Stimulated activated CD8-positive, alpha-beta memory T cell treated with anti-CD3 and anti-CD28 coated beads, Interleukin-12 subunit alpha, Interleukin-12 subunit beta, amount 100 ng/mL, for 4 hours (primary cell): ENCODE data around the gene COL6A2.
"Not testable (repeated sequence)": the region's sequence is repeated elsewhere in the genome, so short reads cannot be mapped to it uniquely, and the experiment has no call there.

Source experiments
- DNase-seq: peaks from one replicate; pipeline ENCODE4 v3.0.0-alpha.2; 2020; ENCODE audit warnings: low read depth

Gene COL6A2

DNA sequence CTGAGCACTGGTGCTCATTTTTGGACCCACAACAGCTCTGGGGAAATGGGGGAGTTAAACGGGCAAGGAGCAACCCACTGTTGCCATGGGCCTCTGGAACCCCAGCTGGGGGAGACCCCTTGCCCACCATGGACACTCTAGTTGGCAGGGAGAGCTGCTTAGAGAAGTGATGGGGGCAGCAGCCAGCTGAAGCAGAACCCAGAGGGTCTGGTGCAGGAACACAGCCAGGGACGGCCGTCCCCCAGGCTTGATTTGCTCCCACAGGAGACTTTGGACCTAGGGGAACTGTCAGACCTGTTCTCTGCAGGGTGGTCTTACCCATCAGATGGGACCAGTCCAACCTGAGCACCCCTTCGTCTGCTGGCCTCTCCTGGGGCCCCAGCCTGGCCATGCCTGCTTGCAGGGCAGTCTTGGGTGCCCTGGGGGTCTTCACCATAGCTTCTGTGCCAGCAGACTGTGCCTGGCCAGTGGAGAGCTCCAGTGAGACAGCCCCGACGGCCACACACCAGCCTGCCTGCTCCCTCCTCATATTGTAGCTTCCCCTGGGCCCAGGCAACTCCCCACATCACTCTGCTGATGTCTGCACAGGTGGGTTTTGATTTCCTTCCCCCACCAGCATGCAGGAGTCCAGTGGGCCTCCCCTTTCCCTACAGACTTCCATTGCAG is 75.1 kb downstream of the COL6A2 start:
- DNase-seq: no peak

DNA sequence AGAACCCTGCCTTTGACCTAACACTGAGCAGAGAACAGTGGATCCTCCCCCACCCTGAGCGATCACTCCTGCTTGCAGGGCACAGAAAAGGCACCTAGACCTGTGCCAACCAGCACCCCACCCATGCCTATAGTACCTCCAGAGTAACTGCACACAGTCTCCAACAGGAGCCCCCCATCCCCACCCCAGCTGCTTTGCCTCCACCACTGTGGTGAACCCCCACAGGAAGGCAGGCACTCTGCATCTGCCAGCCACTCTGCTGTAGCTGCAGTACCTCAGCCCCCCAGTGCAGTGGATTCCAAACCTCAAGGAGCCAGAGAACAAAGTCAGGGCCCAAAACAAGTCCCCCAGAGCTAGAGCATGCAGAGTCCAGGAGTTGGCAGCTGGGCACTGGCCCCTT is 75.7 kb downstream of the COL6A2 start:
- DNase-seq: no peak

DNA sequence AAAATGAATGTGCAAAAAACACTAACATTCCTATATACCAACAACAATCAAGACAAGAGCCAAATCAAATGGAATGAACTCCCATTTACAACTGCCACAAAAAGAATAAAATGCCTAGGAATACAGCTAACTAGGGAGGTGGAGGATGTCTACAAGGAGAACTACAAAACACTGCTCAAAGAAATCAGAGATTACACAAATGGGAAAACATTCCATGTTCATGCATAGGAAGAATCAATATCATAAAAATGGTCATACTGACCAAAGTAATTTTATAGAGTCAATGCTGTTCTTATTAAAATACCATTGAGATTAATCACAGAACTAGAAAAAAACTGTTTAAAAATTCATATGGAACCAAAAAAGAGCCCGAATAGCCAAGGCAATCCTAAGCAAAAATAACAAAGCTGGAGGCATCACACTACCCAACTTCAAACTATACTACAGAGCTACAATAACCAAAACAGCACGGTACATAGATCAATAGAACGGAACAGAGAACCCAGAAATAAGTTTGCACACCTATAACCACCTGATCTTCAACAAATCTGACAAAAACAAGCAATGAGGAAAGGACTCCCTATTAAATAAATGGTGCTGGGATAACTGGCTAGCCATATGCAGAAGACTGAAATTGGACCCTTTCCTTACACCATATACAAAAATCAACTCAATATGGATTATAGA is 78.7 kb downstream of the COL6A2 start:
- not testable (repeated sequence) for DNase-seq

DNA sequence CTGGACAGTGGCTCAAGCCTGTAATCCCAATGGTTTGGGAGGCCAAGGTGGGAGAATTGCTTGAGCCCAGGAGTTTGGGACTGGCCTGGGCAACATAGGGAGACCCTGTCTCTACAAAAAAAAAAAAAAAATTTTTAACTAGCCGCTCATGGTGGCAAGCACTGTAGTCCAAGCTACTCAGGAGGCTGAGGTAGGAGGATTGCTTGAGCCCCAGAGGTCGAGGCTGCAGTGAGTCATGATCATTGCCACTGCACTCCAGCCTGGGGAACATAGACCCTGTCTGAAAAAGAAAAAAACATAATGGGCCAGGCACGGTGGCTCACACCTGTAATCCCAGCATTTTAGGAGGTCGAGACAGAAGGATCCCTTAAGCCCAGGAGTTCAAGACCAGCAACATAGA is 81.0 kb downstream of the COL6A2 start:
- DNase-seq: no peak
